K562 (cell line): Measurements from ENCODE around the gene DNASE1L1. TPM values are rescaled to one million over a fixed set of nuclear protein-coding genes. Genes with fewer than 3 reads are reported as not detected.

Experiments
- ATAC-seq: fragments of 200-7000 bp; cut with Tn5 transposase; 3 replicates; pipeline ENCODE4 v1.9.1; 2020; ENCODE audit warnings: moderate library complexity
- BruUV-seq: library from RNA; stranded (reverse); fragments of 400-500 nt; replicated peaks from 2 replicates; lab custom pipeline; 2021; lab: Mats Ljungman, UMichigan
- CTCF ChIA-PET: fragments of 300-600 bp; formaldehyde crosslinking; extraction: SDS; loops from one replicate; lab custom pipeline; 2021; ENCODE audit warnings: low intra/inter-chr PET ratio; lab: Yijun Ruan, JAX
- POLR2A ChIA-PET: fragments of 300-600, 350-650 bp; sonication (Branson Sonifier 250); formaldehyde crosslinking; extraction: SDS; loops from one replicate; lab custom pipeline; 2021; ENCODE audit warnings: antibody characterized with exemption, inconsistent platforms; lab: Yijun Ruan, JAX
- DNase-seq, 4 experiments: peaks; one replicate each; pipeline versions ENCODE4 v3.0.0 to v3.0.0-alpha.2; 2011 to 2018; ENCODE audit warnings: low spot score in 3 of 4, mixed read lengths in 3 of 4; ENCODE audit errors: extremely low read depth in 1 of 4
- FAIRE-seq: peaks from 2 replicates; lab custom pipeline; 2011; peaks lifted over from hg19 to GRCh38; lab: Jason Lieb, UNC
- H2AFZ ChIP-seq: 2 replicates; pipeline ENCODE4 v1.6.0; 2011; ENCODE audit warnings: low read depth, low read length, control low read depth, inconsistent platforms
- H3K27ac ChIP-seq: fragments of 200-600 bp; 3 replicates; pipeline ENCODE4 v1.8.0; 2011; ENCODE audit warnings: low read depth, mild to moderate bottlenecking, control low read depth, inconsistent platforms, low read length, moderate library complexity, mixed read lengths; ENCODE audit errors: extremely low read depth
- H3K27me3 ChIP-seq, 2 experiments: fragments of 300-600 bp in 1 of 2; 2 replicates in 1 of 2; 3 replicates in 1 of 2; pipeline versions ENCODE4 v1.6.0 to v1.8.0; 2011; ENCODE audit warnings: inconsistent platforms in 2 of 2, low read length in 2 of 2, mild to moderate bottlenecking in 1 of 2, mixed read lengths in 1 of 2, moderate library complexity in 1 of 2; ENCODE audit not compliant: control insufficient read depth in 2 of 2, insufficient read depth in 2 of 2
- H3K36me3 ChIP-seq: fragments of 300-600 bp; 3 replicates; pipeline ENCODE4 v1.8.0; 2011; ENCODE audit warnings: mild to moderate bottlenecking, low read length, inconsistent platforms; ENCODE audit not compliant: control insufficient read depth, insufficient read depth
- H3K4me1 ChIP-seq, 2 experiments: fragments of 200-600 bp in 1 of 2; replicated peaks in 1 of 2; 2 replicates in 1 of 2; 3 replicates in 1 of 2; pipeline versions ENCODE4 v1.5.1 to v1.8.0; 2011; ENCODE audit warnings: inconsistent platforms in 2 of 2, low read length in 2 of 2, mild to moderate bottlenecking in 1 of 2, mixed read lengths in 1 of 2, moderate library complexity in 1 of 2; ENCODE audit not compliant: control insufficient read depth in 2 of 2, insufficient read depth in 2 of 2
- H3K4me2 ChIP-seq: 2 replicates; pipeline ENCODE4 v1.6.1; 2011; ENCODE audit warnings: low read length, control low read depth, inconsistent platforms, mixed read lengths; ENCODE audit not compliant: insufficient read depth
- H3K4me3 ChIP-seq: fragments of 200-600 bp; sonication (generic), shearing (Covaris generic); 2 replicates; pipeline ENCODE4 v1.5.1; 2016; ENCODE audit warnings: control low read depth, inconsistent platforms
- H3K79me2 ChIP-seq: fragments of 200-600 bp; 3 replicates; pipeline ENCODE4 v1.8.0; 2011; ENCODE audit warnings: low read length, inconsistent platforms; ENCODE audit not compliant: control insufficient read depth, insufficient read depth
- H3K9ac ChIP-seq, 2 experiments: 2 replicates each; pipeline versions ENCODE4 v1.6.0 to v1.6.1; 2011; ENCODE audit warnings: low read depth in 2 of 2, low read length in 2 of 2, control low read depth in 1 of 2, inconsistent platforms in 1 of 2, mild to moderate bottlenecking in 1 of 2, mixed read lengths in 1 of 2; ENCODE audit not compliant: insufficient read depth in 1 of 2
- H3K9me1 ChIP-seq: one replicate; pipeline ENCODE4 v1.6.0; 2011; ENCODE audit warnings: inconsistent platforms, mild to moderate bottlenecking, low read length, moderate library complexity; ENCODE audit not compliant: control insufficient read depth, insufficient read depth
- H3K9me3 ChIP-seq: replicated peaks from 2 replicates; pipeline ENCODE4 v1.5.1; 2011; ENCODE audit warnings: low read depth, low read length, inconsistent platforms; ENCODE audit not compliant: control insufficient read depth, insufficient read depth
- H4K20me1 ChIP-seq: replicated peaks from 2 replicates; pipeline ENCODE4 v1.6.1; 2011; ENCODE audit warnings: low read length, inconsistent platforms, mixed read lengths; ENCODE audit not compliant: control insufficient read depth, insufficient read depth
- FOXA1 ChIP-seq: fragments of 450-650 bp; IDR thresholded peaks from 2 replicates; pipeline ENCODE4 v1.6.1; 2016; ENCODE audit warnings: mild to moderate bottlenecking, borderline replicate concordance
- GATAD2B ChIP-seq: fragments of 450-650 bp; IDR thresholded peaks from 2 replicates; pipeline ENCODE4 v1.6.1; 2017; ENCODE audit warnings: mild to moderate bottlenecking, borderline replicate concordance
- GTF2A2 ChIP-seq: IDR thresholded peaks from 2 replicates; pipeline ENCODE4 v1.6.1; 2016; ENCODE audit warnings: mild to moderate bottlenecking, missing genetic modification characterization, missing compliant biosample characterization
- KLF1 ChIP-seq: fragments of 450-650 bp; IDR thresholded peaks from 2 replicates; pipeline ENCODE4 v1.6.1; 2016; ENCODE audit warnings: missing genetic modification characterization, missing compliant biosample characterization
- KLF10 ChIP-seq: fragments of 250-450 bp; sonication (Bioruptor Pico); IDR thresholded peaks from 2 replicates; pipeline ENCODE4 v1.6.1; 2021; ENCODE audit warnings: matching md5 sums
- MNT ChIP-seq, 2 experiments: fragments of 450-650 bp; conservative IDR thresholded peaks; 2 replicates each; pipeline ENCODE4 v1.6.1; 2017; ENCODE audit warnings: mild to moderate bottlenecking in 2 of 2, moderate library complexity in 2 of 2
- PURB ChIP-seq: sonication (generic); formaldehyde crosslinking; IDR thresholded peaks from 2 replicates; pipeline ENCODE4 v1.9.0; 2021; ENCODE audit warnings: low read depth, mild to moderate bottlenecking, missing genetic modification reagents
- SIX5 ChIP-seq, 2 experiments: IDR thresholded peaks; 2 replicates each; pipeline ENCODE4 v1.6.1; 2011; ENCODE audit warnings: low read length in 2 of 2, borderline replicate concordance in 1 of 2, low read depth in 1 of 2, mild to moderate bottlenecking in 1 of 2, moderate library complexity in 1 of 2; ENCODE audit not compliant: insufficient read depth in 1 of 2
- SMARCA4 ChIP-seq: fragments of 450-650 bp; IDR thresholded peaks from 2 replicates; pipeline ENCODE4 v1.6.1; 2016
- TAF15 ChIP-seq: fragments of 200-400 bp; formaldehyde crosslinking; IDR thresholded peaks from 2 replicates; pipeline ENCODE4 v1.6.1; 2017; ENCODE audit warnings: mild to moderate bottlenecking, low read depth, low read length, moderate library complexity
- XRCC3 ChIP-seq: fragments of 450-650 bp; IDR thresholded peaks from 2 replicates; pipeline ENCODE4 v1.6.1; 2017; ENCODE audit warnings: mild to moderate bottlenecking, moderate library complexity
- XRCC4 ChIP-seq: IDR thresholded peaks from one replicate; pipeline ENCODE4 v1.6.1; 2011; ENCODE audit not compliant: insufficient read depth, insufficient read length; ENCODE audit errors: extremely low read depth
- ZBTB17 ChIP-seq: fragments of 450-650 bp; formaldehyde crosslinking; IDR thresholded peaks from 2 replicates; pipeline ENCODE4 v1.4.0; 2020; ENCODE audit warnings: mild to moderate bottlenecking
- ZNF212 ChIP-seq: fragments of 450-650 bp; formaldehyde crosslinking; IDR thresholded peaks from 2 replicates; pipeline ENCODE4 v1.4.0; 2020; ENCODE audit warnings: mild to moderate bottlenecking
- ZNF354B ChIP-seq: fragments of 250-450 bp; sonication (Bioruptor Pico); IDR thresholded peaks from 2 replicates; pipeline ENCODE4 v1.4.0; 2020
- ZNF639 ChIP-seq, 2 experiments: fragments of 200-800 bp in 1 of 2; sonication (Bioruptor generic) in 1 of 2; sonication (generic) in 1 of 2; formaldehyde crosslinking in 1 of 2; IDR thresholded peaks in 1 of 2; conservative IDR thresholded peaks in 1 of 2; 2 replicates each; pipeline versions ENCODE4 v1.5.0 to v1.6.1; 2016 to 2020; ENCODE audit warnings: missing compliant biosample characterization in 1 of 2, missing genetic modification characterization in 1 of 2, missing genetic modification reagents in 1 of 2
- WGBS: fragments of 100-300 bp; shearing (Covaris generic); methylation state at CpG from one replicate; pipeline ENCODE4 v1.1.6; 2016; ENCODE audit warnings: low coverage, mixed read lengths; ENCODE audit not compliant: insufficient coverage; ENCODE audit errors: missing lambda C conversion rate; 5-methylcytosine and 5-hydroxymethylcytosine counted together
- in situ Hi-C: fragments of 300-500 bp; cut with MboI; formaldehyde crosslinking; loops from 4 replicates; pipeline ENCODE4 v1.15.0; 2018; ENCODE audit warnings: inconsistent platforms, mixed read lengths
- intact Hi-C: fragments of 100-400 bp; cut with micrococcal nuclease; formaldehyde crosslinking; loops from 2 replicates; pipeline ENCODE4 v1.14.2; 2022
- polyA plus RNA-seq, 8 experiments: library from polyadenylated mRNA; depleted of rRNA in 4 of 8; stranded (reverse) in 5 of 8; unstranded in 3 of 8; fragments of >200 nt; fragmentation: Nextera tagmentation in 2 of 8; fragmentation: Illumina TruSeq in 1 of 8; extraction: Ambion mirVana in 2 of 8; extraction: Trizol in 1 of 8; gene quantifications; 2 replicates each; pipeline versions ENCODE4 v1.2.1 to v1.2.3, GENCODE V29; 2011 to 2014; ENCODE audit warnings: inconsistent platforms in 1 of 8, missing spikeins in 1 of 8
- total RNA-seq, 7 experiments: library from RNA; depleted of rRNA in 6 of 7; stranded (reverse); fragments of >200 nt in 6 of 7; fragmentation: Illumina TruSeq in 2 of 7; extraction: Trizol in 2 of 7; gene quantifications; 2 replicates each; pipeline versions ENCODE4 v1.2.1 to v1.2.3, GENCODE V29; 2011 to 2021; ENCODE audit warnings: low replicate concordance in 1 of 7

DNASE1L1 gene
- total and polyA plus RNA-seq, 9 of the 15 experiments (the other 6 are each of a cell fraction or from before 2014, with no cell fraction given), result 0.73 to 12.6 (median 7.9) TPM

- Histone ChIP-seq H3K27me3 (no peaks in the 10 kb centered on the region), H3K4me3 (peak within 1 kb of the TSS; percentile 76), H3K4me1 (peaks cover 9 to 36% of the 10 kb centered on the region in 2 experiments; a peak in 4 of 5 replicates), H3K4me2 (peak within 1 kb of the TSS; percentile 78), H3K9ac (peak within 1 kb of the TSS; percentile 89 to 97), H3K9me3 (no peaks in the 10 kb centered on the region), H4K20me1 (no peaks in the 10 kb centered on the region), H3K36me3 (peaks cover 66% of the 10 kb centered on the region; the same call in 2 of the 3 replicates), H3K27ac (peak within 1 kb of the TSS; percentile 80), H3K9me1 (no peaks in the 10 kb centered on the region), H2AFZ (peak within 1 kb of the TSS; percentile 77; the same call in 1 of the 2 replicates), H3K79me2 (peaks cover 18% of the 10 kb centered on the region)
- FAIRE-seq (no peak), DNase-seq (peak; percentile 85 to 88 (median 86)), ATAC-seq (peak; percentile 94)
- in situ Hi-C loops (no loop called here), intact Hi-C loops (no loop called here)
- ChIA-PET CTCF (no interaction called here), POLR2A (interaction anchor here (0.7 to 1.7 kb wide), 5 partner anchors 14 to 83 kb away, joined by 3 to 10 read pairs (median 4); partner anchors contain the start of genes DNASE1L1, PLXNA3, RPL10 and SLC10A3)
- WGBS, result 0% methylated on average over 5 of the region's 94 CpGs
- BruUV-seq, result no TSS peak
- no peak for TF ChIP-seq TAF15
- TF ChIP-seq KLF1, result no peak
- TF ChIP-seq ZNF354B (CRISPR knock-in tag), result no peak
- TF ChIP-seq KLF10 (CRISPR knock-in tag), result no peak
- no peak for TF ChIP-seq GTF2A2
- no peak for TF ChIP-seq XRCC3
- TF ChIP-seq SIX5 (IDR thresholded peaks at IDR 0.05; ENCODE audit: borderline replicate concordance in 1 of 2, insufficient read depth in 1 of 2, low read depth in 1 of 2, low read length in 2 of 2), result no peak
- no peak for TF ChIP-seq ZNF212 (CRISPR knock-in tag)
- peak; percentile 85 for TF ChIP-seq GATAD2B
- 0 out of 4 replicates have a peak, but pooled peaks of 1 of the 2 experiments have one; percentile 16 for TF ChIP-seq MNT (conservative IDR thresholded peaks at IDR 0.05)
- TF ChIP-seq FOXA1, result no peak
- TF ChIP-seq XRCC4, result no peak
- no peak for TF ChIP-seq PURB (CRISPR knock-in tag)
- TF ChIP-seq ZBTB17, result no peak
- TF ChIP-seq SMARCA4, result no peak
- TF ChIP-seq ZNF639 (CRISPR knock-in tag; conservative IDR thresholded peaks at IDR 0.05 in 1 of 2, IDR thresholded peaks at IDR 0.05 in 1 of 2), result peak in 1 of 2 experiments; percentile 71; a peak in 2 of 4 replicates
These were observed 35.1 kb upstream of the DNASE1L1 start, which contains the start of gene FAM50A for GRCh38 chrX:154443992-154444754. FAM50A (plus strand) TSS chrX:154444141; CDS start chrX:154444236, 95 bp downstream.
